Transverse colon (tissue), 4 donors: Measurements from ENCODE around the gene STK32C. TPM values are rescaled to one million over a fixed set of nuclear protein-coding genes. Genes with fewer than 3 reads are reported as not detected.

Experiments
- DNase-seq: peaks from one replicate; pipeline ENCODE4 v3.0.0-alpha.2; 2019
- H3K27ac ChIP-seq, 4 donors: fragments of 200-600 bp; sonication (generic); 2 replicates each; pipeline ENCODE4 v1.5.1; 2016 to 2018; ENCODE audit warnings: inconsistent platforms in 4 of 4
- H3K27me3 ChIP-seq: fragments of 200-600 bp; sonication (generic); 2 replicates; pipeline ENCODE4 v1.5.1; 2017; ENCODE audit warnings: inconsistent platforms
- H3K36me3 ChIP-seq, 4 donors: fragments of 200-600 bp; sonication (generic); 2 replicates each; pipeline ENCODE4 v1.5.1; 2017 to 2019; ENCODE audit warnings: inconsistent platforms in 4 of 4
- H3K4me1 ChIP-seq, 4 donors: fragments of 200-600 bp; sonication (generic); 2 replicates each; pipeline ENCODE4 v1.5.1; 2017 to 2020; ENCODE audit warnings: inconsistent platforms in 4 of 4
- H3K4me3 ChIP-seq, 4 donors: fragments of 200-600 bp; sonication (generic); 1 replicate in 1 of 4; 2 replicates in 3 of 4; pipeline versions ENCODE4 v1.5.1 to v1.6.1; 2017 to 2019; ENCODE audit warnings: inconsistent platforms in 4 of 4
- H3K9me3 ChIP-seq, 2 donors: fragments of 200-600 bp; sonication (generic); 2 replicates each; pipeline ENCODE4 v1.5.1; 2017 to 2019; ENCODE audit warnings: inconsistent platforms in 2 of 2
- CTCF ChIP-seq, 5 experiments: fragments of 200-600 bp in 3 of 5; fragments of 450-650 bp in 2 of 5; sonication (generic) in 3 of 5; IDR thresholded peaks; 1 replicate in 2 of 5; 2 replicates in 3 of 5; pipeline ENCODE4 v1.5.1; 2016 to 2017; ENCODE audit warnings: antibody characterized with exemption in 5 of 5, inconsistent platforms in 3 of 5, mild to moderate bottlenecking in 2 of 5, moderate library complexity in 1 of 5
- EP300 ChIP-seq: sonication (generic); formaldehyde crosslinking; IDR thresholded peaks from one replicate; pipeline ENCODE4 v1.6.1; 2017; ENCODE audit warnings: antibody characterized with exemption, low read depth
- POLR2A ChIP-seq: fragments of 450-650 bp; IDR thresholded peaks from one replicate; pipeline ENCODE4 v1.6.1; 2016; ENCODE audit warnings: antibody characterized with exemption, mild to moderate bottlenecking, moderate library complexity
- POLR2AphosphoS5 ChIP-seq, 3 donors: sonication (generic); formaldehyde crosslinking; IDR thresholded peaks; one replicate each; pipeline ENCODE4 v1.6.1; 2016; ENCODE audit warnings: antibody characterized with exemption in 3 of 3
- WGBS, 2 donors: methylation state at CpG; one replicate each; pipeline ENCODE4 v1.1.5; 2018; ENCODE audit warnings: low coverage in 1 of 2; 5-methylcytosine and 5-hydroxymethylcytosine counted together
- in situ Hi-C, 4 donors: fragments of 200-750 bp; cut with MboI; loops; one replicate each; pipeline versions ENCODE4 v1.15.0 to v1.15.1; 2017; ENCODE audit warnings: low sequenced_read_pairs in 3 of 4, low pct_ligation_motif_present in 1 of 4, low pct_unique_long_range_greater_than_20kb in 1 of 4
- intact Hi-C: fragments of 100-400 bp; cut with DNase I; formaldehyde crosslinking; loops from one replicate; pipeline ENCODE4 v1.15.1; 2023; ENCODE audit warnings: low total_unique reads
- total RNA-seq, 4 donors: library from RNA; depleted of rRNA; stranded (reverse); fragments of >200 nt; gene quantifications; one replicate each; pipeline ENCODE4 v1.1.0, GENCODE V29; 2016

Gene STK32C
- total RNA-seq, 4 donors from 2014 or later: 2.2 to 7.8 (median 3.7) TPM; not detected in 1

- no peaks in the 10 kb centered on the region for H3K9me3 ChIP-seq
- no peaks in the 10 kb centered on the region for H3K36me3 ChIP-seq
- H3K4me3 ChIP-seq: no peak overlapping the region
- in situ Hi-C loops (loop anchor here in 1 of 4 donors (25.0 kb wide), 1 partner anchor 255 kb away; no protein-coding TSS in a partner anchor), intact Hi-C loops (no loop called here)
- no peaks in the 10 kb centered on the region for H3K27me3 ChIP-seq
- TF ChIP-seq CTCF (IDR thresholded peaks at IDR 0.05) (no peak), POLR2AphosphoS5 (IDR thresholded peaks at IDR 0.05) (no peak), EP300 (no peak), POLR2A (no peak)
- no peak for DNase-seq
- no peak overlapping the region for H3K27ac ChIP-seq
- H3K4me1 ChIP-seq: no peaks in the 10 kb centered on the region
- WGBS, 2 donors: 88% methylated on average over 28 of the region's 29 CpGs; no CpG with 5 or more reads in 1 of the 2 donors
These were observed 100.8 kb downstream of the STK32C start for GRCh38 chr10:132206806-132207535.

- TF ChIP-seq CTCF (IDR thresholded peaks at IDR 0.05) (no peak), EP300 (no peak), POLR2A (no peak), POLR2AphosphoS5 (IDR thresholded peaks at IDR 0.05) (no peak)
- Histone ChIP-seq H3K27me3 (no peaks in the 10 kb centered on the region), H3K36me3 (no peaks in the 10 kb centered on the region), H3K4me3 (no peak overlapping the region), H3K27ac (no peak overlapping the region), H3K9me3 (no peaks in the 10 kb centered on the region), H3K4me1 (no peaks in the 10 kb centered on the region)
- intact Hi-C loops (no loop called here), in situ Hi-C loops (loop anchor here in 1 of 4 donors (25.0 kb wide), 1 partner anchor 256 kb away; no protein-coding TSS in a partner anchor)
- DNase-seq: no peak
- WGBS, 2 donors: 83% methylated on average over 10 of the region's 11 CpGs; no CpG with 5 or more reads in 1 of the 2 donors
These were observed 101.4 kb downstream of the STK32C start for GRCh38 chr10:132206377-132206745.

- Histone ChIP-seq H3K9me3 (no peaks in the 10 kb centered on the region), H3K36me3 (no peaks in the 10 kb centered on the region), H3K4me3 (no peak overlapping the region), H3K27ac (no peak overlapping the region), H3K27me3 (no peaks in the 10 kb centered on the region), H3K4me1 (no peaks in the 10 kb centered on the region)
- in situ Hi-C loops: loop anchor here in 1 of 4 donors (25.0 kb wide), 1 partner anchor 256 kb away; no protein-coding TSS in a partner anchor
- DNase-seq: no peak
- TF ChIP-seq CTCF (IDR thresholded peaks at IDR 0.05) (no peak), EP300 (no peak), POLR2AphosphoS5 (IDR thresholded peaks at IDR 0.05) (no peak), POLR2A (no peak)
- intact Hi-C loops: no loop called here
- WGBS, 2 donors: 85% methylated on average over 31 of the region's 37 CpGs; no CpG with 5 or more reads in 1 of the 2 donors
These were observed 101.9 kb downstream of the STK32C start for GRCh38 chr10:132205650-132206376.

- Histone ChIP-seq H3K27me3 (no peaks in the 10 kb centered on the region), H3K4me1 (no peaks in the 10 kb centered on the region), H3K27ac (no peak overlapping the region), H3K4me3 (no peak overlapping the region), H3K9me3 (no peaks in the 10 kb centered on the region), H3K36me3 (no peaks in the 10 kb centered on the region)
- intact Hi-C loops (no loop called here), in situ Hi-C loops (loop anchor here in 1 of 4 donors (25.0 kb wide), 1 partner anchor 257 kb away; no protein-coding TSS in a partner anchor)
- DNase-seq: no peak
- TF ChIP-seq CTCF (IDR thresholded peaks at IDR 0.05) (no peak), POLR2A (no peak), EP300 (no peak), POLR2AphosphoS5 (IDR thresholded peaks at IDR 0.05) (no peak)
- 76% methylated on average over 28 of the region's 28 CpGs; no CpG with 5 or more reads in 1 of the 2 donors for WGBS, 2 donors
These were observed 102.8 kb downstream of the STK32C start for GRCh38 chr10:132204781-132205473.
